Activated CD8-positive, alpha-beta memory T cell treated with anti-CD3 and anti-CD28 coated beads, Interleukin-2, amount 50 U/mL, for 24 hours (primary cell): ENCODE data around the gene SRI.
"Not testable (repeated sequence)": the region's sequence is repeated elsewhere in the genome, so short reads cannot be mapped to it uniquely, and the experiment has no call there.

Experiments
- DNase-seq: peaks from one replicate; pipeline ENCODE4 v3.0.0-alpha.2; 2020; ENCODE audit errors: extremely low read depth

Gene SRI

GRCh38 chr7:88184848-88185304 is 35.0 kb downstream of the SRI start:
- no peak for DNase-seq

GRCh38 chr7:88183051-88183450 is 36.8 kb downstream of the SRI start:
- no peak for DNase-seq

- no peak for DNase-seq
These were observed 43.6 kb downstream of the SRI start for GRCh38 chr7:88176190-88176589.

- DNase-seq: no peak
These were observed 47.0 kb downstream of the SRI start for GRCh38 chr7:88172842-88173241.

GRCh38 chr7:88169717-88170320 is 50.0 kb downstream of the SRI start:
- DNase-seq: no peak

GRCh38 chr7:88167721-88168120 is 52.1 kb downstream of the SRI start:
- DNase-seq: no peak

- DNase-seq: no peak
These were observed 52.6 kb downstream of the SRI start for GRCh38 chr7:88167223-88167622.

GRCh38 chr7:88165697-88166096 is 54.1 kb downstream of the SRI start:
- DNase-seq: no peak

- DNase-seq: not testable (repeated sequence)
These were observed 60.1 kb downstream of the SRI start for GRCh38 chr7:88159741-88160140.

- DNase-seq: no peak
These were observed 63.5 kb downstream of the SRI start for GRCh38 chr7:88156356-88156755.

- DNase-seq: no peak
These were observed 64.1 kb downstream of the SRI start for GRCh38 chr7:88155756-88156155.
